ENCODE data around the gene DCAF17.

Gene DCAF17

GRCh38 chr2:171460537-171460936 is 26.5 kb downstream of the DCAF17 start:
- H3K4me3 Mint-ChIP-seq = no peak overlapping the region
- peaks cover 20% of the 10 kb centered on the region for H3K36me3 Mint-ChIP-seq
- peaks cover 5% of the 10 kb centered on the region for H3K4me1 Mint-ChIP-seq (ENCODE audit: low read depth)
- H3K9me3 Mint-ChIP-seq (ENCODE audit: low read depth) = no peaks in the 10 kb centered on the region
- no peak overlapping the region for H3K27ac Mint-ChIP-seq
- no peaks in the 10 kb centered on the region for H3K27me3 Mint-ChIP-seq

GRCh38 chr2:171469176-171469575 is 35.1 kb downstream of the DCAF17 start:
- no peak overlapping the region for H3K4me3 Mint-ChIP-seq
- no peaks in the 10 kb centered on the region for H3K27me3 Mint-ChIP-seq

GRCh38 chr2:171470129-171470528 is 36.1 kb downstream of the DCAF17 start:
- no peak overlapping the region for H3K4me3 Mint-ChIP-seq
- H3K36me3 Mint-ChIP-seq = peaks cover 22% of the 10 kb centered on the region
- H3K9me3 Mint-ChIP-seq (ENCODE audit: low read depth) = no peaks in the 10 kb centered on the region
- H3K27me3 Mint-ChIP-seq = no peaks in the 10 kb centered on the region
- H3K4me1 Mint-ChIP-seq (ENCODE audit: low read depth) = peaks cover 3% of the 10 kb centered on the region
- no peak overlapping the region for H3K27ac Mint-ChIP-seq

More at GRCh38 chr2:171469176-171469575, 35.1 kb downstream of the DCAF17 start:
- H3K4me1 Mint-ChIP-seq (ENCODE audit: low read depth) = no peaks in the 10 kb centered on the region
- no peak overlapping the region for H3K27ac Mint-ChIP-seq
- H3K36me3 Mint-ChIP-seq = peaks cover 17% of the 10 kb centered on the region
- H3K9me3 Mint-ChIP-seq (ENCODE audit: low read depth) = no peaks in the 10 kb centered on the region

GRCh38 chr2:171475979-171476378 is 42.0 kb downstream of the DCAF17 start:
- Mint-ChIP-seq H3K9me3 (ENCODE audit: low read depth) (no peaks in the 10 kb centered on the region), H3K4me1 (ENCODE audit: low read depth) (peaks cover 3% of the 10 kb centered on the region), H3K4me3 (no peak overlapping the region), H3K27me3 (no peaks in the 10 kb centered on the region), H3K27ac (no peak overlapping the region), H3K36me3 (peaks cover 13% of the 10 kb centered on the region)

GRCh38 chr2:171478345-171478744 is 44.3 kb downstream of the DCAF17 start:
- no peak overlapping the region for H3K27ac Mint-ChIP-seq

GRCh38 chr2:171479154-171479814 is 45.3 kb downstream of the DCAF17 start:
- peaks cover 14% of the 10 kb centered on the region for H3K36me3 Mint-ChIP-seq
- H3K4me3 Mint-ChIP-seq = no peak overlapping the region
- no peak overlapping the region for H3K27ac Mint-ChIP-seq
- H3K27me3 Mint-ChIP-seq = no peaks in the 10 kb centered on the region
- H3K4me1 Mint-ChIP-seq (ENCODE audit: low read depth) = peaks cover 2% of the 10 kb centered on the region
- H3K9me3 Mint-ChIP-seq (ENCODE audit: low read depth) = no peaks in the 10 kb centered on the region

More at GRCh38 chr2:171478345-171478744, 44.3 kb downstream of the DCAF17 start:
- peaks cover 3% of the 10 kb centered on the region for H3K4me1 Mint-ChIP-seq (ENCODE audit: low read depth)
- H3K4me3 Mint-ChIP-seq = no peak overlapping the region
- H3K27me3 Mint-ChIP-seq = no peaks in the 10 kb centered on the region
- no peaks in the 10 kb centered on the region for H3K9me3 Mint-ChIP-seq (ENCODE audit: low read depth)
- H3K36me3 Mint-ChIP-seq = peaks cover 16% of the 10 kb centered on the region

GRCh38 chr2:171480908-171481307 is 46.9 kb downstream of the DCAF17 start:
- H3K36me3 Mint-ChIP-seq = peaks cover 12% of the 10 kb centered on the region
- no peak overlapping the region for H3K27ac Mint-ChIP-seq
- H3K27me3 Mint-ChIP-seq = no peaks in the 10 kb centered on the region
- no peak overlapping the region for H3K4me3 Mint-ChIP-seq
- peaks cover 10% of the 10 kb centered on the region for H3K4me1 Mint-ChIP-seq (ENCODE audit: low read depth)
- H3K9me3 Mint-ChIP-seq (ENCODE audit: low read depth) = no peaks in the 10 kb centered on the region

- Mint-ChIP-seq H3K9me3 (ENCODE audit: low read depth) (no peaks in the 10 kb centered on the region), H3K4me1 (ENCODE audit: low read depth) (peaks cover 10% of the 10 kb centered on the region), H3K4me3 (no peak overlapping the region), H3K27me3 (no peaks in the 10 kb centered on the region), H3K36me3 (peaks cover 22% of the 10 kb centered on the region), H3K27ac (no peak overlapping the region)
These were observed 48.3 kb downstream of the DCAF17 start for GRCh38 chr2:171482308-171482707.

- H3K27ac Mint-ChIP-seq = no peak overlapping the region
- H3K9me3 Mint-ChIP-seq (ENCODE audit: low read depth) = peaks cover 1% of the 10 kb centered on the region
- H3K27me3 Mint-ChIP-seq = no peaks in the 10 kb centered on the region
- H3K4me3 Mint-ChIP-seq = no peak overlapping the region
- H3K4me1 Mint-ChIP-seq (ENCODE audit: low read depth) = peaks cover 10% of the 10 kb centered on the region
- H3K36me3 Mint-ChIP-seq = peaks cover 24% of the 10 kb centered on the region
These were observed 48.9 kb downstream of the DCAF17 start for GRCh38 chr2:171482877-171483276.

GRCh38 chr2:171483793-171484192 is 49.8 kb downstream of the DCAF17 start:
- H3K27ac Mint-ChIP-seq = no peak overlapping the region
- peaks cover 3% of the 10 kb centered on the region for H3K9me3 Mint-ChIP-seq (ENCODE audit: low read depth)
- H3K4me3 Mint-ChIP-seq = no peak overlapping the region
- peaks cover 10% of the 10 kb centered on the region for H3K4me1 Mint-ChIP-seq (ENCODE audit: low read depth)
- H3K36me3 Mint-ChIP-seq = peaks cover 30% of the 10 kb centered on the region
- no peaks in the 10 kb centered on the region for H3K27me3 Mint-ChIP-seq

- no peaks in the 10 kb centered on the region for H3K27me3 Mint-ChIP-seq
- peaks cover 3% of the 10 kb centered on the region for H3K9me3 Mint-ChIP-seq (ENCODE audit: low read depth)
- H3K4me3 Mint-ChIP-seq = no peak overlapping the region
- peaks cover 35% of the 10 kb centered on the region for H3K36me3 Mint-ChIP-seq
- no peak overlapping the region for H3K27ac Mint-ChIP-seq
- H3K4me1 Mint-ChIP-seq (ENCODE audit: low read depth) = peaks cover 10% of the 10 kb centered on the region
These were observed 51.1 kb downstream of the DCAF17 start for GRCh38 chr2:171485116-171485515.

- peaks cover 38% of the 10 kb centered on the region for H3K36me3 Mint-ChIP-seq
- no peaks in the 10 kb centered on the region for H3K27me3 Mint-ChIP-seq
These were observed 53.2 kb downstream of the DCAF17 start for GRCh38 chr2:171487201-171487600.

GRCh38 chr2:171487803-171488259 is 53.8 kb downstream of the DCAF17 start:
- H3K27ac Mint-ChIP-seq = no peak overlapping the region
- H3K4me3 Mint-ChIP-seq = no peak overlapping the region
- H3K9me3 Mint-ChIP-seq (ENCODE audit: low read depth) = peaks cover 3% of the 10 kb centered on the region
- no peaks in the 10 kb centered on the region for H3K27me3 Mint-ChIP-seq
- H3K4me1 Mint-ChIP-seq (ENCODE audit: low read depth) = peaks cover 10% of the 10 kb centered on the region
- H3K36me3 Mint-ChIP-seq = peaks cover 38% of the 10 kb centered on the region

More at GRCh38 chr2:171487201-171487600, 53.2 kb downstream of the DCAF17 start:
- Mint-ChIP-seq H3K4me3 (no peak overlapping the region), H3K27ac (no peak overlapping the region), H3K9me3 (ENCODE audit: low read depth) (peaks cover 3% of the 10 kb centered on the region), H3K4me1 (ENCODE audit: low read depth) (peaks cover 10% of the 10 kb centered on the region)

- Mint-ChIP-seq H3K27ac (no peak overlapping the region), H3K36me3 (peaks cover 30% of the 10 kb centered on the region), H3K4me1 (ENCODE audit: low read depth) (no peaks in the 10 kb centered on the region), H3K9me3 (ENCODE audit: low read depth) (peaks cover 3% of the 10 kb centered on the region), H3K27me3 (no peaks in the 10 kb centered on the region), H3K4me3 (no peak overlapping the region)
These were observed 56.6 kb downstream of the DCAF17 start for GRCh38 chr2:171490577-171490976.

GRCh38 chr2:171491292-171491691 is 57.3 kb downstream of the DCAF17 start:
- peaks cover 4% of the 10 kb centered on the region for H3K9me3 Mint-ChIP-seq (ENCODE audit: low read depth)

GRCh38 chr2:171492664-171493063 is 58.6 kb downstream of the DCAF17 start:
- Mint-ChIP-seq H3K4me3 (no peak overlapping the region), H3K27ac (no peak overlapping the region), H3K36me3 (peaks cover 27% of the 10 kb centered on the region), H3K9me3 (ENCODE audit: low read depth) (peaks cover 10% of the 10 kb centered on the region), H3K27me3 (no peaks in the 10 kb centered on the region), H3K4me1 (ENCODE audit: low read depth) (no peaks in the 10 kb centered on the region)

More at GRCh38 chr2:171491292-171491691, 57.3 kb downstream of the DCAF17 start:
- H3K27me3 Mint-ChIP-seq = no peaks in the 10 kb centered on the region
- no peak overlapping the region for H3K27ac Mint-ChIP-seq
- peaks cover 29% of the 10 kb centered on the region for H3K36me3 Mint-ChIP-seq
- H3K4me3 Mint-ChIP-seq = no peak overlapping the region
- no peaks in the 10 kb centered on the region for H3K4me1 Mint-ChIP-seq (ENCODE audit: low read depth)
